Activated B cell treated with CpG ODN at 0.5 μM for 24 hours (primary cell): ENCODE results near the gene GDF2. TPM values are rescaled to one million over a fixed set of nuclear protein-coding genes. Genes with fewer than 3 reads are reported as not detected.

ENCODE experiments used
- ATAC-seq: fragments of 200-7000 bp; cut with Tn5 transposase; one replicate; pipeline ENCODE4 v1.10.0; 2021; ENCODE audit warnings: low read depth, mild to moderate bottlenecking, moderate library complexity
- CTCF ChIA-PET: fragments of 350-600 bp; sonication (Branson Sonifier 250); formaldehyde crosslinking; loops from one replicate; lab custom pipeline; 2021; ENCODE audit warnings: antibody characterized with exemption; lab: Charles Lee
- POLR2A ChIA-PET: fragments of 350-600 bp; sonication (Branson Sonifier 250); formaldehyde crosslinking; loops from one replicate; lab custom pipeline; 2021; ENCODE audit warnings: antibody characterized with exemption; lab: Charles Lee
- DNase-seq: peaks from one replicate; pipeline ENCODE4 v3.0.0; 2022
- H3K27ac Mint-ChIP-seq: one replicate; pipeline ENCODE4 v1.8.0; 2020; ENCODE audit warnings: mixed read lengths
- H3K27me3 Mint-ChIP-seq: one replicate; pipeline ENCODE4 v1.8.0; 2021; ENCODE audit warnings: mixed read lengths
- H3K36me3 Mint-ChIP-seq: one replicate; pipeline ENCODE4 v1.8.0; 2021; ENCODE audit warnings: low read depth, mixed read lengths
- H3K4me1 Mint-ChIP-seq: one replicate; pipeline ENCODE4 v1.8.0; 2021; ENCODE audit warnings: mixed read lengths
- H3K4me3 Mint-ChIP-seq: one replicate; pipeline ENCODE4 v1.8.0; 2020; ENCODE audit warnings: mild to moderate bottlenecking, mixed read lengths
- H3K9me3 Mint-ChIP-seq: one replicate; pipeline ENCODE4 v1.8.0; 2020; ENCODE audit warnings: mixed read lengths
- CTCF ChIP-seq: fragments of 200-600 bp; IDR thresholded peaks from one replicate; pipeline ENCODE4 v1.8.0; 2022; ENCODE audit warnings: antibody characterized with exemption, mild to moderate bottlenecking
- intact Hi-C: fragments of 100-400 bp; cut with micrococcal nuclease; formaldehyde crosslinking; loops from one replicate; pipeline ENCODE4 v1.15.1; 2024
- total RNA-seq: library from RNA; stranded (reverse); gene quantifications from 2 replicates; pipeline ENCODE4 v1.2.3, GENCODE V29; 2022

The GDF2 gene
- total RNA-seq, 1 donor from 2014 or later, result not detected

GRCh38 chr10:47372726-47373125 is 50.5 kb downstream of the GDF2 start:
- no peak for DNase-seq
- H3K36me3 Mint-ChIP-seq, result no peaks in the 10 kb centered on the region
- peaks cover 2% of the 10 kb centered on the region for H3K4me1 Mint-ChIP-seq
- intact Hi-C loops, result no loop called here
- no peak for ATAC-seq
- H3K9me3 Mint-ChIP-seq, result no peaks in the 10 kb centered on the region
- TF ChIP-seq CTCF, result no peak
- ChIA-PET CTCF (no interaction called here), POLR2A (no interaction called here)
- H3K27me3 Mint-ChIP-seq, result peaks cover 25% of the 10 kb centered on the region
- H3K4me3 Mint-ChIP-seq, result no peak overlapping the region
- H3K27ac Mint-ChIP-seq, result no peak overlapping the region

- no peak for TF ChIP-seq CTCF
- Mint-ChIP-seq H3K27ac (no peak overlapping the region), H3K36me3 (no peaks in the 10 kb centered on the region), H3K4me1 (peaks cover 2% of the 10 kb centered on the region), H3K4me3 (no peak overlapping the region), H3K9me3 (no peaks in the 10 kb centered on the region), H3K27me3 (peaks cover 40% of the 10 kb centered on the region)
- CTCF ChIA-PET, result no interaction called here
- DNase-seq (no peak), ATAC-seq (no peak)
- POLR2A ChIA-PET, result no interaction called here
- intact Hi-C loops, result no loop called here
These were observed 52.6 kb downstream of the GDF2 start for GRCh38 chr10:47374611-47375536.

GRCh38 chr10:47376522-47377220 is 54.4 kb downstream of the GDF2 start:
- no peaks in the 10 kb centered on the region for H3K36me3 Mint-ChIP-seq
- CTCF ChIA-PET, result no interaction called here
- H3K27me3 Mint-ChIP-seq, result peaks cover 58% of the 10 kb centered on the region
- no peak for DNase-seq
- no peak for TF ChIP-seq CTCF
- H3K4me1 Mint-ChIP-seq, result peaks cover 2% of the 10 kb centered on the region
- ATAC-seq, result no peak
- no peaks in the 10 kb centered on the region for H3K9me3 Mint-ChIP-seq
- H3K4me3 Mint-ChIP-seq, result no peak overlapping the region
- no peak overlapping the region for H3K27ac Mint-ChIP-seq
- intact Hi-C loops, result no loop called here
- POLR2A ChIA-PET, result no interaction called here

Other genes starting within 250 kb of the GDF2 start
- not detected in 2 replicates for gene GDF10, start 22.3 kb upstream of the GDF2 start, total RNA-seq
- not detected in 2 replicates for gene RBP3, start 25.9 kb downstream of the GDF2 start, total RNA-seq
- gene ZNF488, start 61.8 kb downstream of the GDF2 start, total RNA-seq, result not detected in 2 replicates
- gene ANXA8, start 161.7 kb downstream of the GDF2 start, total RNA-seq, result not detected in 2 replicates
- gene FAM25G, start 169.2 kb downstream of the GDF2 start, total RNA-seq, result 1.2 TPM in 1 of 2 replicates, not detected in the other
- gene AGAP9, start 201.2 kb downstream of the GDF2 start, total RNA-seq, result 6.1 and 7.7 TPM in 2 replicates